Fibroblast of pulmonary artery (primary cell): ENCODE data around the gene KLRK1.
"Not testable (repeated sequence)": the region's sequence is repeated elsewhere in the genome, so short reads cannot be mapped to it uniquely, and the experiment has no call there.

Experiments
- DNase-seq: peaks from one replicate; pipeline ENCODE4 v3.0.0-alpha.2; 2010; ENCODE audit warnings: low read depth
- H3K4me3 ChIP-seq: replicated peaks from 2 replicates; pipeline ENCODE4 v1.5.1; 2011; ENCODE audit warnings: low read depth, mild to moderate bottlenecking, control low read depth, low read length, moderate library complexity
- CTCF ChIP-seq: IDR thresholded peaks from 2 replicates; pipeline ENCODE4 v1.5.1; 2011; ENCODE audit warnings: mild to moderate bottlenecking, control low read depth, low read length, inconsistent platforms; ENCODE audit errors: missing control alignments

KLRK1 gene

GRCh38 chr12:10389904-10390303 is at the start of gene KLRK1:
TSS of gene KLRK1 (minus strand) at chr12:10390041. CDS start at chr12:10388810, 1,231 bp downstream.
- DNase-seq: no peak
- no peak for TF ChIP-seq CTCF
- no peak within 1 kb of the TSS for H3K4me3 ChIP-seq

- not testable (repeated sequence) for H3K4me3 ChIP-seq, DNase-seq
Measured at GRCh38 chr12:10437601-10438000, 47.8 kb upstream of the KLRK1 start.

GRCh38 chr12:10435816-10436215 is 46.0 kb upstream of the KLRK1 start, which contains the start of gene KLRC2:
TSS of gene KLRC2 (minus strand) at chr12:10436010. CDS start at chr12:10435986, 24 bp downstream.
- peak; percentile 3 for DNase-seq
- H3K4me3 ChIP-seq: not testable (repeated sequence)

- DNase-seq, H3K4me3 ChIP-seq: not testable (repeated sequence)
Measured at GRCh38 chr12:10430623-10431022, 40.8 kb upstream of the KLRK1 start.

- DNase-seq, H3K4me3 ChIP-seq: not testable (repeated sequence)
Measured at GRCh38 chr12:10425938-10426337, 36.1 kb upstream of the KLRK1 start.

- not testable (repeated sequence) for H3K4me3 ChIP-seq, DNase-seq
Measured at GRCh38 chr12:10424260-10424899, 34.5 kb upstream of the KLRK1 start.

GRCh38 chr12:10422159-10422558 is 32.3 kb upstream of the KLRK1 start:
- DNase-seq, H3K4me3 ChIP-seq: not testable (repeated sequence)

- DNase-seq, H3K4me3 ChIP-seq: not testable (repeated sequence)
Measured at GRCh38 chr12:10420334-10420733, 30.5 kb upstream of the KLRK1 start, which contains the start of gene KLRC3. TSS of gene KLRC3 (minus strand) at chr12:10420595. CDS start at chr12:10420550, 45 bp downstream.

GRCh38 chr12:10409392-10409791 is 19.6 kb upstream of the KLRK1 start, which contains the start of gene KLRC4:
TSS of gene KLRC4 (minus strand) at chr12:10409757. CDS start at chr12:10409575, 182 bp downstream.
- no peak within 1 kb of the TSS for H3K4me3 ChIP-seq
- TF ChIP-seq CTCF: no peak
- peak; percentile 19 for DNase-seq

GRCh38 chr12:10408842-10409241 is 19.0 kb upstream of the KLRK1 start:
- DNase-seq: no peak
- H3K4me3 ChIP-seq: no peak overlapping the region
- no peak for TF ChIP-seq CTCF

- no peak for DNase-seq
- H3K4me3 ChIP-seq: no peak overlapping the region
- TF ChIP-seq CTCF: no peak
Measured at GRCh38 chr12:10406725-10407124, 16.9 kb upstream of the KLRK1 start.
